GM19023 (cell line): ENCODE results near the gene SLC17A3.

ENCODE experiments used
- ATAC-seq: cut with Tn5 transposase; IDR thresholded peaks from one replicate; pipeline ENCODE4 v1.9.1; 2021; ENCODE audit warnings: mild to moderate bottlenecking, moderate library complexity; ENCODE audit not compliant: unreplicated experiment

Gene SLC17A3

DNA sequence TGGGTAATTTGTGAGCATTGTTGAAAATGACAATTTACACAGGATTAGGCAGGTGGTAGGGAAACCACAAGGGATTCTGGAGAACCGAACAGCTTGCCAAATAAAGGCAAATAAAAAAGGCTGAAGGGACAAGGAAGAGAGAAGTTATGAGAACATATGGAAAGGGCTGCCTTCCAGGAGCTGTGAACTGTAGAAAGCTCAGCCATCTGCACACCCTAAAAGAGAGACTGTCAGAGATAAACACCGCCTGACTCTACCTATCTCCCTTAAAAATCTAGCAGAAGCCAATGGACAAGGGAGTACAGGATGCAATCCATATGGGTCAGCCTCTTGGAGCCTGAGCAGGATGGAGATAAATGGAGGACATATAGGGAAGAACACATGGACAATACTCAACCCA is 29.5 kb downstream of the SLC17A3 start:
- ATAC-seq, result no peak

- ATAC-seq, result no peak
Observed at GRCh38 chr6:25842526-25842925, 31.5 kb downstream of the SLC17A3 start.

DNA sequence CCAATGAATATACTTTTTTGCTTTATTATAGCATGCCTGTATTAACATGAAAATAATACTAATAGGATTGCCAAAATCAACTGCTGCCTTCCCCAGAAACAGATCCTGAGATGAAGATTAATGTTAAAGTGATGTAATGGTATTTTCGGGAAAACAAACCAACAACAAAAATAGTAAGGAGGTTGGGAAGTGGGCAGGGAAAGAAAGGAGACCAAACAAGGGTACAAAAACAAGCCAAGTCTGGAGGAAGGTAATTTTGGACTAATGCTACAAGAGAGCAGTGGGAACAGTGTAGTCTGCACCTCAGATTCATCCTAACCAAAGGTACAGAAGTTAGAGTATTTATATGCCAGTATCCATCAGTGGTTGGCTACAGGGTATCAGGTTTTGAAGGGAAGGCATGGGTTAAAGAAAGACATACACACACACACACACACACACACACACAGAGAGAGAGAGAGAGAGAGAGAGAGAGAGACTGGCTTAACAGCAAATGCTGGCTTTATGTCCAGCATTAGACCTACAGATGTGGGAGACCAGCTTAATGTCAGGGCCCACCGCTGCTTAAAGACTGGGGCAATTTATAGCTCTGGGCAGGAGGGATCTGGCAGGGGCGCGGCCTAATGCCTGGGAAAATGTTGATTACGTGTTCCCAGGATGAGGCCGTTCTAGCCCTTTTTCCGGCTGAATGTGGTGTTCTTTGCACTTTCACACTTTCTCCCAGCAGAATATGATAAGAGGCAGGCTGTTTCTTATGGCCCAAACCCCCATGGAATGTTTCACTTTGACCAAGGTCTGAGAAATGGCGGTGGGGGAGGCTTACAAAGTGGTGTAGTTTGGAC is 38.4 kb downstream of the SLC17A3 start:
- ATAC-seq, result no peak

DNA sequence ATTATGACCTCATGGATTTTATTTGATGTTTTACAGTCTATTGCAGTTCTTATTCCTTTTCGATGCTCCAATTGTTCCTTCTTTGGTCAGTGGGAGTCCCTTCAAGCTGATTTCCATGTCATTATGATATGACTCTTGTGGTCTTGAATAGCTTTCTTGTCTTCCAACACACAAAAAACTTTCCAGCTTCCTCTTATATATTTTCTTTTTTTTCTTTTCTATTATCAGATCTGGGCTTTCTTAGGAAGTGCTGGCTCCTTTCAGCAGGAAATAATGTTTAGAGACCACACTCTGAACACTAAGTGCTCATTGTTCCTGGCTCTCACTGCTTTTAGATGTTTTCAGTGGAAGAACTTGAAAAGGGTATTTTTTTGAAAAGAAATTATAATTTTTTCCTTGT is 39.1 kb downstream of the SLC17A3 start:
- ATAC-seq, result no peak

GRCh38 chr6:25833136-25833535 is 40.9 kb downstream of the SLC17A3 start:
- ATAC-seq, result no peak

- ATAC-seq, result no peak
Observed at GRCh38 chr6:25832670-25833069, 41.4 kb downstream of the SLC17A3 start.

DNA sequence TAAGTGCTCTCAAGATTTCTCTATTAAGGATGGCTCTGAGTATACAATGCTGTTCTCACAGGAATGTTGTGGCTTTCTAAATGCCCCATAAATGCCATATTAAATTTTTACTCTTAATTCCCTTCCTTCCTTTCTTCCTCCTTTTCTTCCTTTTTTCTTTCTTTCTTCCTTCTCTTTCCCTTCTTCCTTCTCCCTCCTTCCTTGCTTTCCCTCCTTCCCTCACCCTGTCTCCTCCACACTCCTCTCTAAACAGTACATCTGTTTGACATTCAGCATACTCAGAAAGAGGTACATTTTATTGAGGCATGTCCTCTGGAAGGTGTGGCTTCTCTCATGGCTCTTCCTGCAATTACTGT is 41.8 kb downstream of the SLC17A3 start:
- no peak for ATAC-seq

- no peak for ATAC-seq
Observed at GRCh38 chr6:25831532-25832306, 42.3 kb downstream of the SLC17A3 start, which contains the start of gene SLC17A1. Gene SLC17A1 (minus strand): TSS chr6:25832052. CDS start chr6:25830557, 1,495 bp downstream.

- ATAC-seq, result no peak
Observed at GRCh38 chr6:25830458-25830857, 43.6 kb downstream of the SLC17A3 start.

- ATAC-seq, result no peak
Observed at GRCh38 chr6:25829375-25829774, 44.7 kb downstream of the SLC17A3 start.

GRCh38 chr6:25821341-25821740 is 52.7 kb downstream of the SLC17A3 start:
- no peak for ATAC-seq

- ATAC-seq, result no peak
Observed at GRCh38 chr6:25816252-25816651, 57.8 kb downstream of the SLC17A3 start.

DNA sequence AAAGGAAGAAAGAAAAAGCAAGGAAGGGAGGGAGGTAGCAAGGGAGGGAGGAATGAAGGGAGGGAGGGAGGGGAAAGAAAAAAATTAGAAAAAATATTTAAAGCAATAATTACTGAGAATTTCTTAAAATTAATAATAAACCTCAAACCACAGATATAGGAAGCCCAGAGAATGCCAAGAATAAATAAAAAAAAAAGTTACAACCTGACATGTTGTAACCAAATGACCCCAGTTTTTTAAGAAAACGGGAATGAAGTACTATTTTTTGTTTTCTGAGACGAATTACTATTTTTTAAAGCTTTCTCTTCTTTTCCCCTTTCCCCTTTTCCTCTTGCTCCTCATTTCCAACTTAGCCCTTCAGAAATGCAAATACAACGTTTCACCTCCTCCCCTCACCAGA is 58.8 kb downstream of the SLC17A3 start:
- no peak for ATAC-seq

- ATAC-seq, result no peak
Observed at GRCh38 chr6:25804804-25805203, 69.2 kb downstream of the SLC17A3 start.

GRCh38 chr6:25801436-25801835 is 72.6 kb downstream of the SLC17A3 start:
- no peak for ATAC-seq
